Sigmoid colon (tissue), 7 donors: ENCODE measurements around the gene HK2. TPM values are rescaled to one million over a fixed set of nuclear protein-coding genes. Genes with fewer than 3 reads are reported as not detected.

Experiments used
- DNase-seq: peaks from one replicate; pipeline ENCODE4 v3.0.0-alpha.2; 2019
- H3K27ac ChIP-seq, 4 donors: fragments of 200-600 bp; sonication (generic); one replicate each; pipeline ENCODE4 v1.5.1; 2016 to 2019; ENCODE audit warnings: mild to moderate bottlenecking in 1 of 4
- H3K27me3 ChIP-seq, 3 donors: fragments of 200-600 bp; sonication (generic); one replicate each; pipeline ENCODE4 v1.5.1; 2019; ENCODE audit warnings: mild to moderate bottlenecking in 1 of 3
- H3K36me3 ChIP-seq, 4 donors: fragments of 200-600 bp; sonication (generic); one replicate each; pipeline ENCODE4 v1.5.1; 2016 to 2019
- H3K4me1 ChIP-seq, 4 donors: fragments of 200-600 bp; sonication (generic); one replicate each; pipeline ENCODE4 v1.5.1; 2017 to 2019
- H3K4me3 ChIP-seq, 4 donors: fragments of 200-600 bp; sonication (generic); one replicate each; pipeline ENCODE4 v1.5.1; 2017 to 2019; ENCODE audit warnings: mild to moderate bottlenecking in 2 of 4, moderate library complexity in 1 of 4
- H3K9me3 ChIP-seq, 4 donors: fragments of 200-600 bp in 3 of 4; sonication (generic) in 3 of 4; one replicate each; pipeline versions ENCODE4 v1.5.1 to v1.6.1; 2013 to 2019
- CTCF ChIP-seq, 4 experiments: fragments of 450-650 bp in 3 of 4; fragments of 200-600 bp in 1 of 4; IDR thresholded peaks; one replicate each; pipeline ENCODE4 v1.5.1; 2016 to 2019; ENCODE audit warnings: antibody characterized with exemption in 4 of 4, mild to moderate bottlenecking in 3 of 4, moderate library complexity in 2 of 4
- EP300 ChIP-seq, 4 donors: sonication (generic); formaldehyde crosslinking; IDR thresholded peaks; one replicate each; pipeline ENCODE4 v1.6.1; 2017; ENCODE audit warnings: antibody characterized with exemption in 4 of 4
- POLR2A ChIP-seq, 2 donors: fragments of 450-650 bp; IDR thresholded peaks; one replicate each; pipeline ENCODE4 v1.6.1; 2016; ENCODE audit warnings: antibody characterized with exemption in 2 of 2, mild to moderate bottlenecking in 2 of 2, moderate library complexity in 2 of 2
- POLR2AphosphoS5 ChIP-seq, 4 donors: sonication (generic); formaldehyde crosslinking; IDR thresholded peaks; one replicate each; pipeline ENCODE4 v1.6.1; 2017; ENCODE audit warnings: antibody characterized with exemption in 4 of 4
- WGBS, 2 donors: extraction: QIAGEN DNeasy Blood & Tissue Kit; methylation state at CpG; one replicate each; pipeline ENCODE4 v1.1.7; 2013; 5-methylcytosine and 5-hydroxymethylcytosine counted together
- intact Hi-C: fragments of 100-400 bp; cut with DNase I; formaldehyde crosslinking; loops from one replicate; pipeline ENCODE4 v1.15.1; 2023
- polyA plus RNA-seq, 3 donors: library from polyadenylated mRNA; stranded (reverse); fragments of 200-250 nt; gene quantifications; one replicate each; pipeline ENCODE4 v1.2.3, GENCODE V29; 2013
- total RNA-seq, 4 donors: library from RNA; depleted of rRNA; stranded (reverse); fragments of >200 nt; gene quantifications; one replicate each; pipeline ENCODE4 v1.1.0, GENCODE V29; 2016
- donor health status: healthy with polysubstance abuse.
- donor health status: Bipolar disorder and iron deficiency.
- donor health status: healthy.

Gene HK2
- total and polyA plus RNA-seq, 7 donors, result 1.3 to 118 (median 1.9) TPM

DNA sequence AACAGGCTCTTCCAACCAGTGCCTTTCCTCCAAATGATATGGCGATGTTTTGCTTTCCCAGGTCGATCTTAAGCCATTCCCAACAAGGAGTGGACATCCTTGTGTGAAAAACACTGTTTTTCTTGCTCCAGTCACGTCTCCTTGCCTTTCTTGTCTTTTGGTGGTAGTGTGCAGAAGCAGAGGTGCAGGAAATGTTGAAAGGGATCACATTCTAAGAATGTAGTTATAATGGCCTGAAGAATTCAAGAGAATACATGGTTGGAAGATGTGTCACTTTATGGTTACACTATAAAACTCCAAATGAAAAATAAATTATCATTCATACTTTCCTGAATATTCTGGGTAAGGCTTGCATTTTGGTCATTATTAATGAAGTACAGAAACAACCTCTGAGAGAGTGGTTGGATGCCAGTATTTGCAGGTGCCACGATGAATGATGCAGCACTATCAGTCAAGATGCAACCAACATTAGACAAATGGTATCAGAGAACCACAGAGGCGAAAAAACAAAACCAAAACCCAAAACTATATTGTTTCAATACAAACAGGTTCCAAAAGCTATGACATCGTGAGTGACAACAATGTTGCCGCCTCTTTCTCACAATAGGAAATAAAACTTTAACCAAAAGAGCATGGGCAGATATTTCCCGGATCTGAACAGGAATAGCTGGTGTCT, 97.0 kb downstream of the HK2 start:
- WGBS, 2 donors, result 85 to 96% methylated on average over 8 of the region's 8 CpGs
- TF ChIP-seq CTCF (IDR thresholded peaks at IDR 0.05) (no peak), EP300 (IDR thresholded peaks at IDR 0.05) (no peak), POLR2AphosphoS5 (IDR thresholded peaks at IDR 0.05) (no peak), POLR2A (IDR thresholded peaks at IDR 0.05) (no peak)
- intact Hi-C loops, result no loop called here

GRCh38 chr2:74931940-74932339, 98.0 kb downstream of the HK2 start:
- H3K4me1 ChIP-seq, result no peaks in the 10 kb centered on the region
- no peaks in the 10 kb centered on the region for H3K27me3 ChIP-seq
- TF ChIP-seq POLR2AphosphoS5 (IDR thresholded peaks at IDR 0.05), result no peak
- no peak for TF ChIP-seq EP300 (IDR thresholded peaks at IDR 0.05)
- no peak for TF ChIP-seq POLR2A (IDR thresholded peaks at IDR 0.05)
- no peak for TF ChIP-seq CTCF (IDR thresholded peaks at IDR 0.05)
- intact Hi-C loops, result no loop called here
- H3K9me3 ChIP-seq, result no peaks in the 10 kb centered on the region
- no peak overlapping the region for H3K27ac ChIP-seq
- no peak for DNase-seq
- no peak overlapping the region for H3K4me3 ChIP-seq
- H3K36me3 ChIP-seq, result peaks cover 0 to 3% (median 0%) of the 10 kb centered on the region in 4 donors
- 64 to 99% methylated on average over 2 of the region's 2 CpGs for WGBS, 2 donors

More for the DNA sequence above, 97.0 kb downstream of the HK2 start:
- DNase-seq, result no peak
- Histone ChIP-seq H3K4me3 (no peak overlapping the region), H3K27me3 (no peaks in the 10 kb centered on the region), H3K9me3 (no peaks in the 10 kb centered on the region), H3K27ac (no peak overlapping the region), H3K36me3 (peaks cover 0 to 3% (median 0%) of the 10 kb centered on the region in 4 donors), H3K4me1 (no peaks in the 10 kb centered on the region)

DNA sequence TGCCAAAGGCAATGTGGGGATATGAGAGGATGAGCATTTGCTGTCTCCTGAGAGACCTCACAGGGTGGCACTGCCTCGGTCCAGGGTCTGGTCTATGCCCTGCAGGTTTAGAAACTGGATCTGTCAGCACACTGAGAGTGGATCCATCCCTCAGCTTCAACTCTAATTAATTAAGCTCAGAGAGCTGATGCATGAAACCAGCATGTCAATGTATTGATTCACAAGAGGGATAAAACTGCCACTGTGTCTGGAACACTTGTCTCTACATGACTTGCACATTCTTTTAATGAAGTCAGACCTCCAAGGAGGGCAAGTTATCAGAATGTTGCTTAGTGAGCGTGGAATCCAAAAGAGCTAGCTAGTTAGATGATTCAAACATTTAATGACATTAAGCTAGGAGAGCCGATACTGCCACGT, 102.1 kb downstream of the HK2 start:
- no peak for DNase-seq
- TF ChIP-seq POLR2AphosphoS5 (IDR thresholded peaks at IDR 0.05) (no peak), POLR2A (IDR thresholded peaks at IDR 0.05) (no peak), EP300 (IDR thresholded peaks at IDR 0.05) (no peak), CTCF (IDR thresholded peaks at IDR 0.05) (no peak)
- Histone ChIP-seq H3K4me3 (no peak overlapping the region), H3K27me3 (no peaks in the 10 kb centered on the region), H3K27ac (no peak overlapping the region), H3K36me3 (peaks cover 0 to 3% (median 0%) of the 10 kb centered on the region in 4 donors), H3K9me3 (no peaks in the 10 kb centered on the region), H3K4me1 (no peaks in the 10 kb centered on the region)
- WGBS, 2 donors, result 91 to 96% methylated on average over 4 of the region's 4 CpGs
- intact Hi-C loops, result no loop called here

DNA sequence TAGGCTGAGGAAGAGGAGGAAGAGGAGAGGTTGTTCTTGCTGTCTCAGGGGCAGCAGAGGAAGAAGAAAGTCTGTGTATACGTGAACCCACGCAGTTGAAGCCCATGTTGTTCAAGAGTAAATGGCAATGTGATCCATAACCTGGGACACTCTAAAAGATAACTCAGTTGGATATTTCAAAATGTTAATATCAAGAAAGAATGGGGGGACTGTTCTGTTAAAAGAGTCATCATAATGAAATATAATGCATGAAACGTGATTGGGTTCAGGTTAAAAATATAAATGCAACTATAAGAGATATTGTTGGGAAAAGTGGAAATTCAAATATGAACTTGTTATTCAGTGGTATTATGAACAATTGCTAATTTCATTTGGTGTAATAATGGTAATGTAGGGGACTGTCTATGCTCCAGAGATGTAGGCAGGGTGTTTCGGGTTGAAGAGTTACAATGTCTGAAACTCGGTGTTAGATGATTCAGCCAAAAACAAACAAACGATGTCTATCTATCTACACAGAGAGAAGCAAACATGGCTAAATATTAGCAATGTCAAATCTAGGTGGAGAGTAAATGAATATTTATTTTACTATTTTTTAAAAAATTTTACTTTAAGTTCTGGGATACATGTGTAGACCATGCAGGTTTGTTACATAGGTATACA, 103.4 kb downstream of the HK2 start:
- Histone ChIP-seq H3K4me1 (no peaks in the 10 kb centered on the region), H3K9me3 (no peaks in the 10 kb centered on the region), H3K36me3 (peaks cover 0 to 3% (median 0%) of the 10 kb centered on the region in 4 donors), H3K4me3 (no peak overlapping the region), H3K27me3 (no peaks in the 10 kb centered on the region), H3K27ac (no peak overlapping the region)
- WGBS, 2 donors, result 83 to 96% methylated on average over 6 of the region's 6 CpGs
- no peak for DNase-seq
- intact Hi-C loops, result no loop called here
- TF ChIP-seq POLR2AphosphoS5 (IDR thresholded peaks at IDR 0.05), result no peak
- no peak for TF ChIP-seq POLR2A (IDR thresholded peaks at IDR 0.05)
- TF ChIP-seq CTCF (IDR thresholded peaks at IDR 0.05), result no peak
- no peak for TF ChIP-seq EP300 (IDR thresholded peaks at IDR 0.05)
